Measurements from ENCODE around the gene GMPPA.

The GMPPA gene

DNA sequence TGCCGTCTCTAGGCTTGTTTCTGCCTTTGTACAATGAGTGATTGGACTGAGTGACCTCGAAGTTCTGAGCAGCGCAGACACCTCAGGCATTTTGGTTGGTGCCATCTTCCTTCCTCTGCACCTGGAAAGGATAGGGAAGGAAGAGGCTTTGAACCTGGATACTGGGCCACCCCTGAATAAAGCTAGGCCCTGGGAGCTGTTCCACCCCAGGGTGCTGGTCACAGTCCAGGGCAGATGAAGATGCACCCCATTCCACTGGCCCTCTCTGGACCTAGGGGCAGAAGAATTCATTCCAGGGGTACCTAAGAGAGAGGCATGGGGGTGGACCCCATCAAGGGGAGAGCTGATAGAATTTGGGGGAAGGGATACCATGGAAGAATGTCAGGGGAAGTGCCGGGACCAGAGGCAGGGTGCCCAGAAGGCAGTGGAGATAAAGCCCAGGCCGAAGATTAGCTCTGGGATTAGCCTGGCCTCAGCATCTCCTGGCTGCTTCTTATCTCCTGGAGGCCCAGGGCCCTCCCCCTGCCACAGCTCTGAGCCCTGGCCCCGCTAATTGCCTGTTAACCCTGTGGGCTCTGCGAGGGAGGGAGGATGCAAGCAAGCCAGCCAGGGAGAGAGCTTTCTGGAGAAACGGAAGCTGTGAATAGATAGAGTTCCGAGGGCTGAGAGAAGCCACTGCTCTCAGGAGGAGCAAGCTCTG, 27.0 kb downstream of the GMPPA start:
- Histone ChIP-seq H3K27me3 (ENCODE audit: insufficient read depth, low read length) (peaks cover 39% of the 10 kb centered on the region), H3K9ac (ENCODE audit: low read depth, low read length) (no peak overlapping the region), H3K9me3 (ENCODE audit: insufficient read depth, low read depth, low read length) (no peaks in the 10 kb centered on the region), H3K27ac (ENCODE audit: low read depth, low read length) (no peak overlapping the region), H3K4me1 (ENCODE audit: insufficient read depth, low read length) (peaks cover 26% of the 10 kb centered on the region), H3K4me3 (ENCODE audit: low read length) (no peak overlapping the region), H3K36me3 (ENCODE audit: insufficient read depth, low read length) (no peaks in the 10 kb centered on the region)
- WGBS: 55% methylated on average over 8 of the region's 9 CpGs

DNA sequence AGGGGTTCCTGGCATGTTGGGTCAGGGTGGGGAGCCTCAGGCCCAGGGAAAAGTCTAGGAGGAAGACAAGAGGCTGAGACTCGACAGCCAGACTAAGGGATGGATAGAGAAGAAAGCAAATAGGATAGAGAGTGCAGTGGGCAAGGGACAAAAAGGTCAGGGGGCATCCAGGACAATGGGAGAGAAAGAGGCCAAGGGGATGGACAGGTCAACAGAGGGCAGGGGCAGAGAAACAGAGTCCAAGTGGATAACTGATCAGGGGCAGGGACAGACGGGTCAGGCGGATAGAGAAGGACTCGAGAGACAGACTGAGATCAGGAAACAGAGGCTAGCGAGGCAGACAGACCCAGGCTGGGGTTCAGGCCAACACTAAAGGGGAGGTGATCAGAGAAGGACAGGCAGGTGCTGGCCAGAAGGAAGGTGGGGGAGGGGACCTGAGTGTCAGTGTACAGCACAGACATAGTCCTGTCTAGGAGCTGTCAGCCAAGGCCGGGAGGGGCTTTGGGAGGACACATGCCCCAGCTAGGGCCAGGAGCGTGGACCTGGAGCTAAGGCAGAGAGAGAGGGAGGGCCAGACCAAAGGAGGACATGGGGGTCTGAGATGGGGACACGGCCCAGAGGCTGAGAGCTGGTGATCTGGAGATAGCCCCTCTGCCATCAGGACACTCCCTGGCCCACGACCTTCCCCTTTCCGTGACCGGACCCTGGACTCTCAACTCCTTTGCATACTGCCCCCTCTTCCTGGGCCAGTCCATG, 27.8 kb downstream of the GMPPA start:
- Histone ChIP-seq H3K4me1 (ENCODE audit: insufficient read depth, low read length) (peaks cover 24% of the 10 kb centered on the region), H3K27ac (ENCODE audit: low read depth, low read length) (no peak overlapping the region), H3K9ac (ENCODE audit: low read depth, low read length) (no peak overlapping the region), H3K27me3 (ENCODE audit: insufficient read depth, low read length) (peaks cover 39% of the 10 kb centered on the region), H3K4me3 (ENCODE audit: low read length) (no peak overlapping the region), H3K36me3 (ENCODE audit: insufficient read depth, low read length) (no peaks in the 10 kb centered on the region), H3K9me3 (ENCODE audit: insufficient read depth, low read depth, low read length) (no peaks in the 10 kb centered on the region)
- WGBS: 64% methylated on average over 11 of the region's 11 CpGs

DNA sequence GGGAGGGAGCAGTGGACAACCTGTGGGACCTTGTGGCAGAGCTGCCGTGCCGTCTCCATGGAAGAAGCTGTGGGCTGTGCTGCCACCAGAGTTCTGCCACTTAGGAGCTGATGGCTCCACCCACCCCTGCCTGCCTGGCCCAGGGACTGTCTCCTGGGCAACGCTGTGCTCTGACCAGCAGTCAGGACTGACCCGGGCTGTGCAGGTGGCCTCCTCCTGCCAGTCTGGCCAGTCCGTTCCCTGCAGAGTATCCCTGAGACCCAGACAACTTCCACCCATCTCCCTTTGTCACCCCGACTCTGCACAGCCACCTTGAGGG, 28.3 kb downstream of the GMPPA start:
- Histone ChIP-seq H3K36me3 (ENCODE audit: insufficient read depth, low read length) (no peaks in the 10 kb centered on the region), H3K4me3 (ENCODE audit: low read length) (no peak overlapping the region), H3K27ac (ENCODE audit: low read depth, low read length) (no peak overlapping the region), H3K4me1 (ENCODE audit: insufficient read depth, low read length) (peaks cover 19% of the 10 kb centered on the region), H3K9ac (ENCODE audit: low read depth, low read length) (no peak overlapping the region), H3K9me3 (ENCODE audit: insufficient read depth, low read depth, low read length) (no peaks in the 10 kb centered on the region), H3K27me3 (ENCODE audit: insufficient read depth, low read length) (peaks cover 39% of the 10 kb centered on the region)
- 73% methylated on average over 6 of the region's 6 CpGs for whole genome bisulfite sequencing

DNA sequence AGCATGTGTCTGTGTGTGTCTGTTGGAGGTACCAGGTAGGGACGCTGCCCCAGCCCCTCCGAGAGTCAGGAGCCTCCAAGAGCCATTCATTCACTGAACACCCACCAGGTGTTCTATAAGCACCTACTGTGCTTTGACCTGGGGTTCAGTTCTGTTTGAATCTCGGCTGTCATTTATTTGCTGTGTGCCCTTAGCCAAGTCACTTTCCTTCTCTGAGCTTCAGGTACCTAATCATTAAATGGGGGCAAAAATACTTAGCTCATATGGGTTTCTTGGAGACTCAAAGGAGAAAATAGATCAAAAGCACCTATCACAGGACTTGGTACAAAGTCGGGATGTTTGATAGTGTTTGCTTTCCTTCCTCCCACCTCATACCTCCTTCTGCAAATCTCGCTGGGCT, 28.8 kb downstream of the GMPPA start:
- no peak overlapping the region for H3K9ac ChIP-seq (ENCODE audit: low read depth, low read length)
- H3K9me3 ChIP-seq (ENCODE audit: insufficient read depth, low read depth, low read length): no peaks in the 10 kb centered on the region
- H3K27ac ChIP-seq (ENCODE audit: low read depth, low read length): no peak overlapping the region
- no peak overlapping the region for H3K4me3 ChIP-seq (ENCODE audit: low read length)
- peaks cover 19% of the 10 kb centered on the region for H3K4me1 ChIP-seq (ENCODE audit: insufficient read depth, low read length)
- no peaks in the 10 kb centered on the region for H3K36me3 ChIP-seq (ENCODE audit: insufficient read depth, low read length)
- peaks cover 39% of the 10 kb centered on the region for H3K27me3 ChIP-seq (ENCODE audit: insufficient read depth, low read length)
- WGBS: 83% methylated on average over 5 of the region's 5 CpGs

DNA sequence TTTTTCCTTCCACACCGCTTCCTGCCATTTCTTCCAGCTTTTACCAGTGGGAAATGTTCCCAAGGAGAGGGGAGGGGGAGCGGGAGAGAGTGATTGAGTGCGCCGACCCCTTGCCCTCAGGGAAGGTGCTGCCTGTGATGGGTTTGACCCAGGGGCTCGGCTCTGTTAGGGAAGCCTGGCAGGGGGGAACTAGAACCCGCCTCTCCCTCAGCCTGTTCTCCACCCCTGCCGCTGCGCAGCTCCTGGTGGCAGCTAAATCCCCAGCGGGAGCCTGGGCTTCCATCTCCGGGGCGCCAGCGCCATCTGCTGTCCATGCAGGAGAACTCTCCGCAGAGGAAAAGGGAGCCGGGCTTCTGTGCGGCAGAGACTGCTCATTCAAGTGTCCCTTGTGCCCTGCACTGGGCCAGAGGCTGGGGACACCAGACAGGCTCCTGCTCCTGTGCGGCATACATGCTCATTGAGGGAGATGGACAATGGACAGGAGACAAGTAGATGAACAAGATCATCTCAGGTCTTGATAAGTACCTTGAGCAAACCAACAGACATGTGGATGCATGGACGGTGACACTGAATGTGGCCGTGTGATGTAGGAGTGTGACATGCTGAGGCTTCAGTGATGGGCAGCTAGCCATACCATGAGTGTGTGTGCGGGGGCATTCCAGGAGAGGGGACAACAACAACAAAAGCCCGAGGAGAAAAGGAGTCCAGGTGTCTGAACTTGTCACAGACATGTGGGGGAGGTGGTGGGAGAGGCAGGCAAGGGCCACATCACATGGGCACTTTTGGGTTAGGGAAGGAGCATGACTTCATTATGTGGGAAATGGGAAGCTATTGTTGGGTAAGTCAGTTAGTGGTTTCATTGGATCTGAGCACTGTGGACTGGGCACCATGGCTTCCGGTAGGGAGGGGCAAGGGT, 31.6 kb downstream of the GMPPA start:
- Histone ChIP-seq H3K4me3 (ENCODE audit: low read length) (peak overlapping the region; percentile 50), H3K27ac (ENCODE audit: low read depth, low read length) (no peak overlapping the region)

DNA sequence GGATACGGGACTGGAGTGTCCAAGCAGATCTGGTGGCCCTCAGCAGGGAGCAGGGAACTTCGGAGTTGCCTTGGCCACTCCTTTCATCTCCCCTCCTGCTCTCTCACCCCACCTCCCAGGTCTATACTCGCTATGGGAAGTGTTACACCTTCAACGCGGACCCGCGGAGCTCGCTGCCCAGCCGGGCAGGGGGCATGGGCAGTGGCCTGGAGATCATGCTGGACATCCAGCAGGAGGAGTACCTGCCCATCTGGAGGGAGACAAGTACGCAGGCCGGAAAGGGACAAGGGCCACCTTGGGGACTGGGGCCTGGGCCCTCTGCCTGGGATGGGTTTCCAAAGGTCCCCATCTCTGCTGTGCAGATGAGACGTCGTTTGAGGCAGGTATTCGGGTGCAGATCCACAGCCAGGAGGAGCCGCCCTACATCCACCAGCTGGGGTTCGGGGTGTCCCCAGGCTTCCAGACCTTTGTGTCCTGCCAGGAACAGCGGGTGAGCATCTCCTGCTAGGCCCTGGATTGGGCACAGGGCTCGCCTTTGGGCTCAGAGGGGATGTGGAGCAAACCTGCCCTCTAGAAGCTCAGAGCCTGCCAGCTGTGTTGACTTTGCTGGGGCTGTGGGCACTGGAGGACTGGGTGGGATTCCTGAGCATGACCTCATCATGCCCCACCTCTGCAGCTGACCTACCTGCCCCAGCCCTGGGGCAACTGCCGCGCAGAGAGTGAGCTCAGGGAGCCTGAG, 33.1 kb downstream of the GMPPA start:
- Histone ChIP-seq H3K36me3 (ENCODE audit: insufficient read depth, low read length) (no peaks in the 10 kb centered on the region), H3K9ac (ENCODE audit: low read depth, low read length) (no peak overlapping the region), H3K4me1 (ENCODE audit: insufficient read depth, low read length) (0 out of 2 replicates have a peak, but pooled peaks cover 6% of the 10 kb centered on the region), H3K4me3 (ENCODE audit: low read length) (no peak overlapping the region), H3K27ac (ENCODE audit: low read depth, low read length) (no peak overlapping the region), H3K9me3 (ENCODE audit: insufficient read depth, low read depth, low read length) (no peaks in the 10 kb centered on the region), H3K27me3 (ENCODE audit: insufficient read depth, low read length) (peaks cover 20% of the 10 kb centered on the region)
- 87% methylated on average over 20 of the region's 20 CpGs for WGBS

More for the DNA sequence above, 31.6 kb downstream of the GMPPA start:
- peaks cover 26% of the 10 kb centered on the region for H3K27me3 ChIP-seq (ENCODE audit: insufficient read depth, low read length)
- no peaks in the 10 kb centered on the region for H3K9me3 ChIP-seq (ENCODE audit: insufficient read depth, low read depth, low read length)
- H3K4me1 ChIP-seq (ENCODE audit: insufficient read depth, low read length): 0 out of 2 replicates have a peak, but pooled peaks cover 13% of the 10 kb centered on the region
- WGBS: 17% methylated on average over 20 of the region's 21 CpGs
- no peaks in the 10 kb centered on the region for H3K36me3 ChIP-seq (ENCODE audit: insufficient read depth, low read length)
- 0 out of 2 replicates have a peak overlapping the region, but pooled peaks have one; percentile 9 for H3K9ac ChIP-seq (ENCODE audit: low read depth, low read length)

DNA sequence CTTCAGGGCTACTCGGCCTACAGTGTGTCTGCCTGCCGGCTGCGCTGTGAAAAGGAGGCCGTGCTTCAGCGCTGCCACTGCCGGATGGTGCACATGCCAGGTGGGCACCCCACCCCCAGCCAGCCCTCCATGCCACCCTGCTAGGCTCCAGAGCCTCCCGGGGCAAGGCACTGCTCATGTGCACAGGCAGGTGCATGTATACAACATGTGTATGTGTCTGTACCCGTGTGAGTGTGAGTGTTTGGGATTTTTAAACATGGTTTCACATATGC, 33.6 kb downstream of the GMPPA start:
- no peak overlapping the region for H3K9ac ChIP-seq (ENCODE audit: low read depth, low read length)
- H3K27me3 ChIP-seq (ENCODE audit: insufficient read depth, low read length): peaks cover 20% of the 10 kb centered on the region
- H3K4me3 ChIP-seq (ENCODE audit: low read length): no peak overlapping the region
- H3K36me3 ChIP-seq (ENCODE audit: insufficient read depth, low read length): no peaks in the 10 kb centered on the region
- peaks cover 7% of the 10 kb centered on the region; the same call in 1 of the 2 replicates for H3K4me1 ChIP-seq (ENCODE audit: insufficient read depth, low read length)
- H3K9me3 ChIP-seq (ENCODE audit: insufficient read depth, low read depth, low read length): no peaks in the 10 kb centered on the region
- WGBS: 87% methylated on average over 8 of the region's 8 CpGs
- no peak overlapping the region for H3K27ac ChIP-seq (ENCODE audit: low read depth, low read length)

DNA sequence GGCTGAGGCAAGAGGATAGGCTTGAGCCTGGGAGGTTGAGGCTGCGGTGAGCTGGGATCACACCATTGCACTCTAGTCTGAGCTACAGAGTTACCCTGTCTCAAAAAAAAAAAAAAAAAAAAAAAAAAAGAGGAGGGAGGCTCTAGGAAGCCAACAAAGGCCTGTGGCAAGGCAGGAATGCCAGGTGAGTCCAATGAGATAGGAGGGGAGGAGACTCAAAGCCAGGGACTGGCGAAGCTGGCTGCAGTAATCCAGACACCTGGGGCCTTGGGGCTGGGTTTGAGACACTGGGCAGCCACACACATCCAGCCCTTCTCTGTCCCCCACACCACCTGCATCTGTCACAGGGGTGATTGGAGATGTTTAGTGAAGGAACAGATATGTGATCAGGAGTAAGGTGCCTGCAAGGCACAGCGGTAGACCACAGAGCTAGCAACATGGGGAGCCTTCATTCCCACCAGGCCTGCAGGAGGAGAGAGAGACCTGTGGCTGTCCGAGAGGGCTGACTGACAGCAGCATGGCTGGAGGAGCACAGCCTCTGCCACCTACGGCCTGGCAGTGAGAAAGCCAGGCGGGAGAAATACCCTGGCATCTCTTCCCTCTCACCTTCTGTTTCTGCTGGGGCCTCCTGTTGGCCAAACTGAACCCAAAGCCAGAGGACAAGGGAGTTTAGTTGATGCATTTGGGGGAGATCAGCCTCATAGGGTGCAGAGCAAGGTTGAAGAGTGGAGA, 35.4 kb downstream of the GMPPA start:
- Histone ChIP-seq H3K4me3 (ENCODE audit: low read length) (no peak overlapping the region), H3K4me1 (ENCODE audit: insufficient read depth, low read length) (peaks cover 22% of the 10 kb centered on the region), H3K27ac (ENCODE audit: low read depth, low read length) (no peak overlapping the region), H3K27me3 (ENCODE audit: insufficient read depth, low read length) (peaks cover 10% of the 10 kb centered on the region), H3K9me3 (ENCODE audit: insufficient read depth, low read depth, low read length) (no peaks in the 10 kb centered on the region), H3K9ac (ENCODE audit: low read depth, low read length) (no peak overlapping the region), H3K36me3 (ENCODE audit: insufficient read depth, low read length) (no peaks in the 10 kb centered on the region)
- 84% methylated on average over 6 of the region's 6 CpGs for WGBS

DNA sequence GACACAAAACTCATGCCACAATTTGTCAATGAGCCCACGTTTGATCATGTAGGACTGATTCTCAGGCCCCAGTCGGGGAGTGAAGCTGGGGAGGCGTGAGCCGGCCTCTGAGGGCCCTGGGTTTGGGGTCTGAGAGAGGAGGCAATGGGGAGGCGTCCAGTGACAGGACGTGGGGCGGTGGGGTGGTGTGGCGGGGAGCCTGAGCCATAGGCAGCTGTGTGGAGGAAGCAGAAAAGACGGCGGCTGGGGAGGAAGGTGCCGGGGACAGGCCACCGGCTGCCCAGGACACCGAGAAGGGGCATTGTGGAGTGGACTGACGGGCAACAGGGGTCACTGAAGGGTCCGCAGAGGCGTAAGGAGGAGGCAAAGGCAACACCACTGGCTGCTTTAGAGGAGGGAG, 37.7 kb downstream of the GMPPA start:
- Histone ChIP-seq H3K27me3 (ENCODE audit: insufficient read depth, low read length) (no peaks in the 10 kb centered on the region), H3K36me3 (ENCODE audit: insufficient read depth, low read length) (peaks cover 20% of the 10 kb centered on the region), H3K9me3 (ENCODE audit: insufficient read depth, low read depth, low read length) (no peaks in the 10 kb centered on the region), H3K9ac (ENCODE audit: low read depth, low read length) (no peak overlapping the region), H3K4me3 (ENCODE audit: low read length) (no peak overlapping the region), H3K27ac (ENCODE audit: low read depth, low read length) (no peak overlapping the region), H3K4me1 (ENCODE audit: insufficient read depth, low read length) (peaks cover 16% of the 10 kb centered on the region)
- WGBS: 91% methylated on average over 16 of the region's 16 CpGs

DNA sequence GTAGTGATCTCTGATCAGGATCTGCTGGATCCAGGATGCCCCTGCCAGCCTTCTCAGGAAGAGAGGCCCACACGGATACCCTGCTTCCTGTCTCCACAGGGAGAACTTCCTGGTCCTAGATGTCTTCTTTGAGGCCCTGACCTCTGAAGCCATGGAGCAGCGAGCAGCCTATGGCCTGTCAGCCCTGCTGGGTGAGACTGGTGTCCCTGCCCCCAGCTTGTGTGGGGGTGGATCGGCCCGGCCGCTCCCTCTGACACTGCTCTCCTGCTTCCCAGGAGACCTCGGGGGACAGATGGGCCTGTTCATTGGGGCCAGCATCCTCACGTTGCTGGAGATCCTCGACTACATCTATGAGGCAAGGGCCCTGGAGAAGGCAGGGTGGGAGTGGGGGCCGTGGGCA, 38.3 kb downstream of the GMPPA start:
- H3K4me3 ChIP-seq (ENCODE audit: low read length): no peak overlapping the region
- peaks cover 21% of the 10 kb centered on the region for H3K36me3 ChIP-seq (ENCODE audit: insufficient read depth, low read length)
- H3K4me1 ChIP-seq (ENCODE audit: insufficient read depth, low read length): peaks cover 16% of the 10 kb centered on the region
- no peaks in the 10 kb centered on the region for H3K9me3 ChIP-seq (ENCODE audit: insufficient read depth, low read depth, low read length)
- no peak overlapping the region for H3K27ac ChIP-seq (ENCODE audit: low read depth, low read length)
- WGBS: 84% methylated on average over 9 of the region's 9 CpGs
- H3K9ac ChIP-seq (ENCODE audit: low read depth, low read length): no peak overlapping the region
- H3K27me3 ChIP-seq (ENCODE audit: insufficient read depth, low read length): peaks cover 1% of the 10 kb centered on the region; the same call in 1 of the 2 replicates
